GM18508 (cell line): ENCODE data around the gene UBASH3B.
"Not testable (repeated sequence)": the region's sequence is repeated elsewhere in the genome, so short reads cannot be mapped to it uniquely, and the experiment has no call there.

ENCODE experiments used
- ATAC-seq: cut with Tn5 transposase; IDR thresholded peaks from one replicate; pipeline ENCODE4 v1.9.1; 2021; ENCODE audit warnings: moderate number of reproducible peaks; ENCODE audit not compliant: insufficient read depth, unreplicated experiment

The UBASH3B gene, protein sequence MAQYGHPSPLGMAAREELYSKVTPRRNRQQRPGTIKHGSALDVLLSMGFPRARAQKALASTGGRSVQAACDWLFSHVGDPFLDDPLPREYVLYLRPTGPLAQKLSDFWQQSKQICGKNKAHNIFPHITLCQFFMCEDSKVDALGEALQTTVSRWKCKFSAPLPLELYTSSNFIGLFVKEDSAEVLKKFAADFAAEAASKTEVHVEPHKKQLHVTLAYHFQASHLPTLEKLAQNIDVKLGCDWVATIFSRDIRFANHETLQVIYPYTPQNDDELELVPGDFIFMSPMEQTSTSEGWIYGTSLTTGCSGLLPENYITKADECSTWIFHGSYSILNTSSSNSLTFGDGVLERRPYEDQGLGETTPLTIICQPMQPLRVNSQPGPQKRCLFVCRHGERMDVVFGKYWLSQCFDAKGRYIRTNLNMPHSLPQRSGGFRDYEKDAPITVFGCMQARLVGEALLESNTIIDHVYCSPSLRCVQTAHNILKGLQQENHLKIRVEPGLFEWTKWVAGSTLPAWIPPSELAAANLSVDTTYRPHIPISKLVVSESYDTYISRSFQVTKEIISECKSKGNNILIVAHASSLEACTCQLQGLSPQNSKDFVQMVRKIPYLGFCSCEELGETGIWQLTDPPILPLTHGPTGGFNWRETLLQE

DNA sequence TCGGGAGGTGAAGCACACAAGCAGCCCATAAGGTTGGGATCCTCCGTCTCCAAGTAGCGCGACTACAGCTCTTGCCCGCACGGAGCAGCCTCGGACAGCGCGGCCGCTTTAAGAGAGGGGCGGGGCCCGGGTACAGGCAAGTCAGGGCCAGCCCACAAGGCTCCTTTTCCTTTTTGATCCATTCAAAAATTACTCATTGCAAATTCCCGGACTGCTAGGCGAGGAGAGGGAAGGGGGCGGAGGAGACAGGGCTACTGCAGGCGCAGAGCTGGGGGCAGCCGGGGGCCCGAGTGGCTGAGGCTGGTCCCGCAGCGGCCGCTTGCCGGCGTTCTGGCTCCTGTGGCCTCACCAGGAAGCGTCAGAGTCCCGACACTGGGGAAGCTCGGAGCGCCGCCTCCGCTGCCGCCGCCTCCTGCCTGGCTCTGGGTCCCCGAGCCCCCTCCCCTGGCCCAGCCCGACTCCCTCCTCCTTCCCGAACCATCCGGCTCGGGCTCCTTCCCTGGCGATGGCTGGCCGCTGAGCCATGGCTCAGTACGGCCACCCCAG lies at the start of gene UBASH3B:
Gene UBASH3B, plus strand, starts transcription at position 196 of the 546 bp plus-strand sequence. Its CDS starts 328 bp downstream, at position 524.
- no peak for ATAC-seq

DNA sequence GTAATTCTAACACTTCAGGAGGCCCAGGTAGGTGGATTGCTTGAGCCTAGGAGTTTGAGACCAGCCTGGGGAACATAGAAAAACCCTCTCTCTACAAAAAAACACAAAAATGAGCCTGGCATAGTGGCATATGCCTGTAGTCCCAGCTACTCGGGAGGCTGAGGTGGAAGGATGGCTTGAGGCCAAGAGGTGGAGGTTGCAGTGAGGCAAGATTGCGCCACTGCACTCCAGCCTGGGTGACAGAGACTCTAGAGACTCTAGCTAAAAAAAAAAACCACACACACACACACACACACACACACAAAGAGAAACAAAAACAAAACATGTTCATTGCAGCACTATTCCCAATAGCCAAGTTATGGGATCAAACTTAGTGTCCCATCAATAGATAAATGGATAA lies 48.4 kb upstream of the UBASH3B start:
- ATAC-seq: not testable (repeated sequence)

DNA sequence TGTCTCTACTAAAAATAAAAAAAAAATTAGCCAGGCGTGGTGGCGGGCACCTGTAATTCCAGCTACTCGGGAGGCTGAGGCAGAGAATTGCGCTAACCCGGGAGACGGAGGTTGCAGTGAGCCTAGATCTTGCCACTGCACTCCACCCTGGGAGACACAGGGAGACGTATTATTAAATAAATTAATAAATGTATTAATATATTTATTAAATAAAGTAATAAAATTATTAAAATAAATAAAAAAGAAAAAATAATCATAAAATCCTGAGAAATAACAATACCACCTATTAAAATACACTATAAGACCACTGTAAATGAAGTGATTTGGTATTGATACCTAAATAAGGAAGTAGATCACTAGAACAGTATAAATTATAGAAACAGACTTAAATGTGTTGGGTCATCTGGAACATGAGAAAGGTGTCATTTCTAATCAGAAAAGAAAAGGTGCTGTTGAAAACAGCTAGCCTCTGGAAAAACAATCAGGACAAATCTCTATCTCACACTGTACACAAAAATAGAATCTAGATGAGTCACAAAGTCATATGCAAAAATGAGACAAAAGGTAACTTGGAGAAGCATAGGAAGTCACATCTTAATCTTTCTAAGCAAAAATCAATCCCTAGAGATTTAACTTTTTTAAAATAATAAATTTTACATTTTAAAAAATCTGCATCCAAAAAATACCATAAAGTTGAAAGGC lies 43.2 kb upstream of the UBASH3B start:
- ATAC-seq: no peak

DNA sequence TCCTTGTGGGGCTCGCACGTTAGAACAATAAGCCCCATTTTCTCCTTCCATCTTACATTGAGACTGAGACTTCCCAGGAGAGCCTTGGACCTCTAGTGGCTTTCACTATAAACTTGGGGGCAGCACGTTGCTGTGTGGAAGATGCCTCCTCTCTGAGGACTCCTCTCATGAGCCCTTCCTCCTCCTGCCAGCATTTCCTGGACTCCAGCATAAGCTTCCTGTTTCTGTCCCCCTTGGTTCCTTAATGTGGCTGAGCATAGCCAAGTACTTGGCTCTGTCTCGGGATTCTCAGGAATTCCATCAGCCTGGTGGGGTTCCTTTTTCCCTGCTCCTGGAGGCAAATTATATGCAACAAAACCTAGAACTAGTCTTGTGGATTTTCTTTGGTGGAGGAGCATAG lies 38.8 kb upstream of the UBASH3B start:
- ATAC-seq: no peak

DNA sequence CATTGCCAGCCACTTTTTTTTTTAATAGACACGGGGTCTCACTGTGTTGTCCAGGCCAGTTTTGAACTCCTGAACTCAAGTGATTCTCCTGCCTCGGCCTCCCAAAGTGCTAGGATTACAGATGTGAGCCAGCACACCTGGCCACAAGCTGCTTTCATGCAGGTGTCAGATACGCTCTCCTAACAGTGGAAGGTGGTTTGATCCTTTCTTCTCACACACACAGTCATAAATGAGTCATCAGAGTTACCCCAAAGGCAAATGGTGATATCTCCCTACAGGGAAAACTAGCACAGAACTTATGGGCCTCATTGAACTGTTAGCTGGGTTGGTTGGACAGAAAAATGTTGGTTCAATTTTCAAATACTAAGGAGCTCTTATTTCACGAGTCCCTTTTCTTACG lies 38.2 kb upstream of the UBASH3B start:
- ATAC-seq: no peak

DNA sequence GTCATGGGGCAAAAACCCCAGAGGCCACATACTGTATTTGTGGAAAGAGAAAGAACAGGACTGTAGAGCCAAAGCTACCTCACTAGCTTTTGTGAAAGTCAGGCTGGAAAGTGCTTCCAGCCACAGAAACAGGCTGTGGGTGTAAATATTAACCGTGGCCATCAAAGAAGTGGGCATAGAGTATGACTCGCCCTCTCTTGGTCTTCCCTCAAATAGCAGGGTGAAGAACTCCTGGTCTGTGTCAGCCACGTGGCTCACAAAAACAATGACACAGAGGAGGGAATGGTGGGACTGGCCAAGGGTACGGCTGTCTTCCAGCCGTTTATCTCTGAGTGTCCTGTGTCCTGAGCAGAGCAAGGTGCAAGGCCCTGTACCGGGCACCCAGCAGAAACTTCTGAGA lies 37.6 kb upstream of the UBASH3B start:
- ATAC-seq: no peak

DNA sequence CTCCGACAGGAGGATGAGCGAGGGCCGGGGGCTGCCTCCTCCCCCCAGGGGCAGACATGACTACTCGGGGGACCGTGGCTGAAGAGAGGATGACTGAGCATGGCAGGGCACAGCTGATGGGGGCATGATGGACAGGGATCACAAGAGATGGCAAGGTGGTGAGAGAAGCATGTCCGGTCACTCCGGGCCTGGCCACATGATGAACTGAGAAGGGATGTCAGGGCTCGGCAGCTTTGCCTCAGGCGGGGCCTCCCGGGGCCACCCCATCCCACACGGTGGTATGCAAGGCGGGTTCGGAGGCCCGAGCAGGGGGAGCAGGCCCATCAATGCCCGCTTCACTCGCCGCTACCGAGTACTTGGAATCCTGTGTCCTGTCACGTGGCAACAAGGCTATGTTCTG lies 36.6 kb upstream of the UBASH3B start:
- ATAC-seq: no peak

DNA sequence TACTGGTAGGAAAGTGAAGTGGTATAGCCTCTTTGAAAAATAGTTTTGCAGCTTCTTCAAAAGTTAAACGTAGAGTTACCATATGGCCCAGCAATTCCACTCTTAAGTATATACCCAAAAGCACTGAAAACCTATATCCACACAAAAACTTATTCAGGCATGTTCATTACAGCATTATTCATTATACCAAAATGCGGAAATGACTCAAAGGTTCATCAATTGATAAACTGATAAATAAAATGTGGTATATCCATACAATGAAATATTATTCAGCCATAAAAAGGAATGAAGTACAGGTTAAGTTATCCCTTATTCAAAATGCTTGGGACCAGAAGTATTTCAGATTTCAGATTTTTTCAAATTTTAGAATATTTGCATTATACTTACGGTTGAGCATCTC lies 35.8 kb upstream of the UBASH3B start:
- ATAC-seq: no peak

DNA sequence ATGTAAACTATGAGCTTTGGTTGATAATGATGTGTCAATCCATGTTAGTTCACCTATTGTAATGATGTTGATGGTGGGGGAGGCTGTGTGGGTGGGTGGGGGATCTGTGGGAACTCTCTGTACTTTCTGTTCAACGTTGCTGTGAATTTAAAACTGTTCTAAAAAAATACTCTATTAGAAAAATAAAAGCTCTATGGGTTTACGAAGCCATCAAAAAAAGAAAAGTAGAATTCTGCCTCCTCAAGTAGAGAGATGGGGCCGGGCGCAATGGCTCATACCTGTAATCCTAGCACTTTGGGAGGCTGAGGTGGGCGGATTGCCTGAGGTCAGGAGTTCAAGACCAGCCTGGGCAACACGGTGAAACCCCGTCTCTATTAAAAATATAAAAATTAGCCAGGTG lies 30.0 kb upstream of the UBASH3B start:
- not testable (repeated sequence) for ATAC-seq

DNA sequence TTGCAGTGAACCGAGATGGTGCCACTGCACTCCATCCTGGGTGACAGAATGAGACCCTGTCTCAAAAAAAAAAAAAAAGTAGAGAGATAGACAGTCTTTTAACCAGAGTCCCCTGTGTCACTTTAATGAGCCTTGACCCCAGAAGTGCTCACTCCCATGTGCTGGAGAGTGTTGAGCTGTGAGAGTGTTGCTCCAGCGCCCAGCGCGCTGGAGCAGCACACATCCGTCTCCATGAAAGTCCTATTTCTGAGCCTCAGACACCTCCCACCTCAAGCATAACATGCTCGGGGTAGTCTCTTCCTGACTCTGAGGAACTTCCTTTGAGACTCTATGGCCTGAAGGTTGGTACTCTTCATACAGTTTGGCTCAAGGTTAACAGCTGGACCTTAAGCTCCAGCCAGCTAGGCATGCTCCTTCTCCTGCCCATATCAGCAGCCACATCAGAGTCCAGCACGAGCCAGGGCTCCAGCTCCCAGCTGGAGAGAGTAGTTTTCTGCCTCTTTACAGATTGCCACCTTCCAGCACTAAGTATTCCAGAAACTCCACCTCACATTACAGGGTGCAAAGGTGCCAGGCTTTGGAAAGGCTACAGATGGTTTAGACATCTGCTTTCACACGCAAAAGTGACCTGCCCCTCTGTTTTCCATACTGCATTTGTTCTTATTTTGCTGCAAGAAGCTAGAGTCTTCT lies 29.4 kb upstream of the UBASH3B start:
- ATAC-seq: no peak

DNA sequence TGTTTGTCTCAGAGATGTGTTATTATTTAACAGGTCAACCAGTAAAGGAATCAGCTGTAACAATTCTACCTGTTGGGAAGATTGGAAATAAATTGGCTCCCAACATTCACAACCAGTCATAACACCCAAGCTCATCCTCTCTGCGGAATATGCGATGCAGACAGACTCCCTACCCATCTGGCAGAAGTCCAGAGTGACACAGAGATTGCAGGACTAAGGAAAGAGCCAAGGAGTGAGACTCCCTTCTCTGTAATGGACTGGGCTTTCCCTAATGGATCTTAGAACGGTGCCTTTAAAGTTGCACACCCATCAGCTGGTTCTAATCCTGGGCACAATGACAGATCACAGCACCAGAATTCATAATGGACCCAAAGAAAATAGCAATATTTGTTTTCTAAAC lies 27.8 kb upstream of the UBASH3B start:
- ATAC-seq: no peak

DNA sequence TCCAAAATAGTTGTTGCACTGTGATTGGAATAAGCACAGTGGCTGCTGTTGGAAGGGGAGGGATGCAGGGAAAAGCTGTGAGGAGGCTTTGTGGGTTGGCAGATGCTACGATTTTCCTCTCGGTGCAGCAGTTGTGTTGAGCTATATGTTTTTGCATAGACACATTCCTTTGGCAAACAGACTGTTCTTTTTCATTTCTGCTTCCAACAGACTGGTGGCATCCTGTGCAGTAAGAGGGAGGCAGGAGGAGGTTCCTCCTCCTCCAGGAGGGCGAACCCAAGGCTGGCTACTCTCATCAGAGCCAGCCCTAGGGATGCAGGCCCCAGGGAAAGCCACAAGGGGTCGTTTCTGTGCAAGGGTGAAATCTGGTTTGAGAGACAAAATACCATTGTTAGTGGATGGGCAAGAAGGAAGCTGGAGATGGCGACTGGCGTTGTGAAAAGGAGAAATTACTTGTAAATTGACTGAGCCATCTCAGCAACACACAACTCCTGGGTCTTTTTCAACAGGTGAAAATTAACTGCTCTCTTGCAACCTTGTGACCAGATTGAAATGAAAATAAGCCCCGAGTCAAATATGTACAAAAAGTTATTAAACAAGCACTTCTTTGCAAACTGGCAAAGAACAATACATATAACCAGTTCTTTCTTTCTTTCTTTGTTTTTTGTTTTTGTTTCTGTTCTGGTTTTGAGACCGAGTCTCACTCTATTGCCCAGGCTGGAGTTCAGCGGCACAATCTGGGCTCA lies 26.5 kb upstream of the UBASH3B start:
- ATAC-seq: no peak

DNA sequence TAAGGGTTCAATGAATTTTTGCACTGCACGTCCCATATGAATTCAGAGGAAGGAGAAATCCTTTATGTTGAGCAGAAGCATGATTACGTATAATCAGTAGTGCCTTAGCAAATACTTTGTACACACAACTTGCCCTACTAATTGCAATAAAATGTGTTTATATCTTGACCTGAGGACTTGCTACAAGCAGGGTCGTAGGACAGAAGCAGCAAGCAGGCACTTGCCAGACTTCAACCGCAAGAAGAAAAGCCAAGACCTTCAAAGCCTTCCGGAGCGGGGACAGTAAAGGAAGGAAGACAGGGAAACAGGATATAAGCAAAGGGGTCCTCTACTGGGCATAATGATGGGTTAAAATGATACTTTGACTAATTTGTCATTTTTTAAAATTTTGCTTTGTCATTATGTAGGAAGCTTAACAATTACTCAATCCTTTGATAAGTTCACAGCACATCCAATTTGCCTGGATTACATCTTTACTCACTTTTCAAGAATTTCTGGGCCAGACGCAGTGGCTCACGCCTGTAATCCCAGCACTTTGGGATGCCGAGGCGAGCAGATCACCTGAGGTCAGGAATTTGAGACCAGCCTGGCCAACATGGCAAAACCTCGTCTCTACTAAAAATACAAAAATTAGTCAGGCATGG lies 23.2 kb upstream of the UBASH3B start:
- ATAC-seq: no peak

DNA sequence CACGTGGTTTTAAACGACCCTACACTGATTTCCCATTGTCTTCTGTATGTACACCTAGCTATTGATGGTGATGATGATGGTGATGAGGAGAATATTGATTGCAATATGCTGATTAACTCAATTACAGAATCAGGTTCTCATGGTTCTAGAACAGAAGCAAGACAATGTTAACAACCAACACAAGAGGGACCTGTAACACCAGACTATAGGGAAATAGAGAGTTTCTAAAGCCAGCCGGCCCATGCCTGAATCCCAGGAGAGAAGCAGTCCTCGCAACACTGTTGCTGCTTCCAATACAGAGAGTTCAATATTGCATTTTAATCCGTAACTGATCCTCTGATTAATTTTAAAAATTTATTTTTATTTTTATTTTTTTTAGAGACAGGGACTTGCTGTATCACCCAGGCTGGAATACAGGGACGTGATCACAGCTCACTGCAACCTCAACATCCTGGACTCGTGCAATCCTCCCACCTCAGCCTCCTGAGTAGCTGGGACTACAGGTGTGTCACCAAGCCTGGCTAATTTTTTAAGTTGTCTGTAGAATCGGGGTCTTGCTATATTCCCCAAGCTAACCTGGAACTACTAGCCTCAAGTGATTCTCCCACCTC lies 22.2 kb upstream of the UBASH3B start:
- no peak for ATAC-seq

DNA sequence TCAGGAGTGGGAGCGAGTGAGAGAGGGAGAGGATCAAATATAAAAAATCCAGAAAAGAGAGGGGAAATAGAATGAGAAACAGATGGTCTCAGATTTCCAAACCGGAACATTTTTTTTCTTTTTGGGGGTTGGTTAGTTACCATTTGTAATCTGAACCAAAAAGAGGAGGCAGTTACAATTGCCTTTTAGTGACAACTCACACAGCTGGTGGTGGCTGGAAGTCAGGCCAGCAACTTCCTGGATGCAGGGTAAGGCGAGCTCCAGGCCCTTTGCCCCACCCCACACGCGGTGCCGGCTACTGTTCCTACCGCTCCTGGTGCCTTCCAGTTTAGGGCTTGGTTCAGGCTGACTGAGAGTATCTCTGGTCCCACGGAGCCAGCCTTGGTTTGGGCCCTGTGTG lies 21.0 kb upstream of the UBASH3B start:
- no peak for ATAC-seq

DNA sequence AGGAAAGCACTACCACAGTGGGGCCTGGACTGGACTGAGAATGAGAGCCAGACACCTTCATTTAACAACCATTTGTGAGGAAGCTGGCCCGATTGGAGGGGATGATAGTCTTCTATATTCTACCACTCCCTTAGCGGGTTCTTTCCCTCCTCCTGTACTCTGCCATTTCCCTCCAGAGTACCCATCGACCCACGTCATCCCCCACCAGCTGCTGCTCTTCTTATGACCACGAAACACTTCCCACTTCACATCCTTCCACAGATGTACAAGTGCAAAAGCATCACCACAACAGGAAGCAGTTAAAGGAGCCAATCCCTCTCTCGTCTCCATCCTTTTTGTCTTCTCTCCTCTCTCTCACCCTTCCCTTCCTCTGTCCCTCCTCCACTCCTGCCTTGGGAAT lies 18.0 kb upstream of the UBASH3B start:
- ATAC-seq: no peak

DNA sequence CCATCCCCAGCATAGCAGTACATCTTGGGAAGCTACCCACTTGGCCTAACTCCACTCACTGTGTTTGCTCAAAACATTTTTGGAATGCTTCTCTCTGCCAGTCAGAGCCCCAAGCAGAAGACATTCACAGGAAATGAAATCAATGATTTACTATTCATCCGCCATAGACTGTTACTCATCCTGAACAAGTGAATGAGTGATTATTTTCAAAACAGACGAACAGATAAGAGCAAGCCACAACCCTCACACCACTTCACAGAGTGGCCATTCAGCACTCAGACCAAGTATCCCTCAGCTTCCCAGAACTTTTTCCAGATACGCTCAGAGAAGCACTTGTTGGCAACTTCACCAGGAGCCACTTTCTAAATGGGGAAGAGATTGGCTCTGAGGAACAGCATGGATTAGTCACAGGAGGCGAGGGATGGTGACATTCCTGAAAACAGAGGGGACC lies 13.0 kb upstream of the UBASH3B start:
- ATAC-seq: no peak

DNA sequence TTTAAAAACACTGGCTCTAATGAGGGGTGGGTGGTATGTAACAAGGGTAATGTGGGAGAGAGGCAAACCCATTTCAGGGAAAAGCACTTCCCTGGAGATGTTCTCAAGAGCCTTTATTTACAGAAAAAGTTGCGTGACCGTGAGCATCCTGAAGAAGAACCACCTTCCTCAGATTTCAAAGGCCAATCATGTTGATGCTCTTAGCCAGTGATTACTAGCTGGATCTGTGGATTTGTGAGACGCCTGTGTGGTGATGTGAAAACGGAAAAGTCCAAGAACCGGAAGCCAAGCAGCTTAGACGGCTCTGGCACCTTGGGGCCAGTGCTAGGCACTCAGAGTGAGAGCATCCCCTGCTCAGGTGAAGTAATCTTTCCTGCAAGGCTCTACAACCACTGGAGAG lies 12.6 kb upstream of the UBASH3B start:
- no peak for ATAC-seq

DNA sequence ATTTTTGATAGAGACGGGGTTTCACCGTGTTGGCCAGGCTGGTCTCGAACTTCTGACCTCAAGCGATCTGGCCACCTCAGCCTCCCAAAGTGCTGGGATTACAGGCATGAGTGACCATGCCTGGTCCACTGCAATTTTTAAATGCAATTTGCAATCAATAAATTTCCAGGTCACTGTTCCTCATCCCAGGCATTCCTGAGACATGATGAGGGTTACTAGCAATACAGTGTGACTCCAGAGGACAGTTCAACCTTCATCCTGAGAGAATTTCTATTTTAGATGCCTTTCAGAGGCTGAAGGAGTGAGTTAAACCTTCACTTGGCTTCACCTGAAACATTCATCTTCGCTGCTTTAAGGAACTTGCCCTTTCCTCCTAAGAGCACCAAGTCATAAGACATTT lies 9.7 kb upstream of the UBASH3B start:
- no peak for ATAC-seq
